RWPE1 (cell line): ENCODE measurements around the gene SNAP47.

Experiments
- CTCF ChIA-PET: fragments of 350-600 bp; sonication (Branson Sonifier 250); formaldehyde crosslinking; extraction: SDS; loops from one replicate; lab custom pipeline; 2021; lab: Yijun Ruan, JAX
- POLR2A ChIA-PET: fragments of 400-600 bp; formaldehyde crosslinking; extraction: SDS; loops from one replicate; lab custom pipeline; 2020; ENCODE audit warnings: antibody characterized with exemption; ENCODE audit not compliant: low non-redundant PET; lab: Yijun Ruan, JAX
- DNase-seq: peaks from one replicate; pipeline ENCODE4 v3.0.0; 2012; ENCODE audit warnings: low spot score
- H3K27ac ChIP-seq: fragments of 450-650 bp; 2 replicates; pipeline ENCODE4 v1.5.1; 2017
- CTCF ChIP-seq: fragments of 450-650 bp; conservative IDR thresholded peaks from 2 replicates; pipeline ENCODE4 v1.5.1; 2017; ENCODE audit warnings: low read depth, mild to moderate bottlenecking

The SNAP47 gene

GRCh38 chr1:227813962-227814361, 78.7 kb downstream of the SNAP47 start:
- DNase-seq, result no peak
- ChIA-PET POLR2A (no interaction called here), CTCF (no interaction called here)
- H3K27ac ChIP-seq, result no peak overlapping the region
- no peak for TF ChIP-seq CTCF

DNA sequence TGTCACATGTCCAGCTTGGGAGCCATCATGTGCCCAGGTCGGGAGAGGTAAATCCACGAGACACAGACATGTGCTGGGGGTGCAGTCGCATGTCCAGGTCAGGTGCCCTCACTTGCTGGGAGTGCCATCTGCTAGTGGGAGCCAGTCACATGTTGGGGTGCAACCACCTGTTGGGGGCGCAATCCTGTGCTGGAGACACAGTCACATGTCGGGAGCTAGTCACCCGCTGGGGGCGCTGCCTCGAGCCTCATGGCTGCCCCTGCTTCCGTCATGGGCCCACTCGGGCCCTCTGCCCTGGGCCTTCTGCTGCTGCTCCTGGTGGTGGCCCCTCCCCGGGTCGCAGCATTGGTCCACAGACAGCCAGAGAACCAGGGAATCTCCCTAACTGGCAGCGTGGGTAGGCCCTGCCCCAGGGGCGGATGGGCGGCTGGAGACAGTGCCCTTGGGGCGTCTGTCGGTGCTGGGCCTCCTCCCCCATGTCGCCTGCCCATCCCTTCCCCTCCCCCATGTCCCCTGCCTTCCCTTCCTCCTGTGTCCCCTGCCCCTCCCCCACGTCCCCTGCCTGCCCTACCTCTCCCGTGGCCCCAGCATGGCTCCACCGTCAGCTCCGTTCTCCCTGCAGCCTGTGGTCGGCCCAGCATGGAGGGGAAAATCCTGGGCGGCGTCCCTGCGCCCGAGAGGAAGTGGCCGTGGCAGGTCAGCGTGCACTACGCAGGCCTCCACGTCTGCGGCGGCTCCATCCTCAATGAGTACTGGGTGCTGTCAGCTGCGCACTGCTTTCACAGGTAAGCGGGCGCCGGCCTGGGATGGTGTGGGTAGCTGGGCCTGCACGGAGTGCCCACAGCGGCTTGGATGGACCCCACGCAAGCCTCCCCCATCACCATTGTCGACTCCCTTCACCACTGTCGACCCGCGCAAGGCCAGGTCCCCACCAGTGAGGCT, 80.5 kb downstream of the SNAP47 start, which contains the start of gene PRSS38:
Gene PRSS38, plus strand, starts transcription at position 208 of the 942 bp plus-strand sequence. Its CDS starts 42 bp downstream, at position 250.
- no peak within 1 kb of the TSS for H3K27ac ChIP-seq
- ChIA-PET POLR2A (no interaction called here), CTCF (interaction anchor here (0.7 to 1.0 kb wide), 3 partner anchors 54 to 85 kb away, joined by 3 to 4 read pairs (median 4); no protein-coding TSS in a partner anchor)
- no peak for TF ChIP-seq CTCF
- no peak for DNase-seq

DNA sequence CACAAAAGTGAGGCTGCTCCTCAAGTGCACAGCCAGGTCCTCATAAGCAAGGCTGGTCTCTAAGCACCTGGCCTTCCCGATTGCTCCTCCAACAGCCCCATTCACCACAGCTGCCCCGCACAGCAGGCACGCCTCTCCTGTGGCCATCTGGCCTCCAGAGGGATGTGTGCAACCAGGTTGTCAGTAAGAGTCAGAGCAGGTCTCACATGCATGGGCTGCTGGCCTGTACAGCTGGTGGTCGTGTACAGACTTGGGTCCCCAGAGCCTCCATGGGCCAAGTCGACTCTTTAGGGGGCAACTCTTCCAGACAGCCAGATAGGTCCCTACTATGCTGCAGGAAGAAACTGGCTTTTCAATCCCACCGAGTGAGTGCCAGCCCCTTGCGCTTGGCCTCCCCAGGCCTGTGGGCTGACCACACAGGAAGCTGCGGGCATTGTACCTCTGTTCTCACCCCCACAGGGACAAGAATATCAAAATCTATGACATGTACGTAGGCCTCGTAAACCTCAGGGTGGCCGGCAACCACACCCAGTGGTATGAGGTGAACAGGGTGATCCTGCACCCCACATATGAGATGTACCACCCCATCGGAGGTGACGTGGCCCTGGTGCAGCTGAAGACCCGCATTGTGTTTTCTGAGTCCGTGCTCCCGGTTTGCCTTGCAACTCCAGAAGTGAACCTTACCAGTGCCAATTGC, 81.7 kb downstream of the SNAP47 start:
- H3K27ac ChIP-seq, result no peak overlapping the region
- TF ChIP-seq CTCF, result no peak
- POLR2A ChIA-PET, result no interaction called here
- CTCF ChIA-PET, result interaction anchor here (0.6 to 0.9 kb wide), 5 partner anchors 10 to 920 kb away, joined by 3 to 4 read pairs (median 3); no protein-coding TSS in a partner anchor
- DNase-seq, result no peak

DNA sequence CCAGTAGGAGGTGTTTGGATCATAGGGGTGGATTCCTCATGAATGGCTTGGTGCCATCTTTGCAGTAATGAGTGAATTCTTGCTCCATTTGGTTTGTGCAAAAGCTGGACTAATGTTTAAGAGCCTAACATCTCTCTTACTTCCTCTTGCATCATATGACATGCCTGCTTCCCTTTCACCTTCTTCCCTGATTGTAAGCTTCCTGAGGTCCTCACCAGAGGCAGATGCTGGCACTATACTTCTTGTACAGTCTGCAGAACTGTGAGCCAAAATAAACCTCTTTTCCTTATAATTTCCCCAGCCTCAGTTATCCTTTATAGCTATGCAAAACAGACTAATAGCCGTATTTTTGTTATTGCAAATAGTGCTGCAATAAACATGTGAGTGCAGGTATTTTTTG, 88.3 kb downstream of the SNAP47 start:
- CTCF ChIA-PET, result no interaction called here
- TF ChIP-seq CTCF, result no peak
- no peak overlapping the region for H3K27ac ChIP-seq
- DNase-seq, result no peak
- POLR2A ChIA-PET, result no interaction called here

DNA sequence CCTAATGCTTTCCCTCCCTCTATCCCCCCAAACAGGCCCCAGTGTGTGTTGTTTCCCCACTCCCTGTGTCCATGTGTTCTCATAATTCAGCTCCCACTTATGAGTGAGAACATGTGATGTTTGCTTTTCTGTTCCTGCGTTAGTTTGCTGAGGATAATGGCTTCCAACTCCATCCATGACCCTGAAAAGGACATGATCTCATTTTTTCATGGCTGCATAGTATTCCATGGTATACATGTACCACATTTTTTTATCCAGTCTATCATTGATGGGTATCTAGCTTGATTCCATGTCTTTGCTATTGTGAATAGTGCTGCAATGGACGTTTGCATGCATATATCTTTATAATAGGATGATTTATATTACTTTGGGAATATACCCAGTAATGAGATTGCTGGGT, 89.0 kb downstream of the SNAP47 start:
- no peak for DNase-seq
- ChIA-PET CTCF (no interaction called here), POLR2A (no interaction called here)
- no peak for TF ChIP-seq CTCF
- no peak overlapping the region for H3K27ac ChIP-seq

GRCh38 chr1:227828786-227829185, 93.6 kb downstream of the SNAP47 start:
- ChIA-PET CTCF (interaction anchor here (0.6 kb wide), 1 partner anchor 139 kb away, joined by 3 read pairs; no protein-coding TSS in a partner anchor), POLR2A (no interaction called here)
- DNase-seq, result no peak
- no peak for TF ChIP-seq CTCF
- no peak overlapping the region for H3K27ac ChIP-seq
